Muscle layer of duodenum (tissue), 2 donors: ENCODE data around the gene HOXD12.
A peak's percentile ranks its signal among the peaks of the same experiment; 100 is the strongest.

Experiments
- H3K27ac ChIP-seq: one replicate; pipeline ENCODE4 v1.7.0; 2013; ENCODE audit warnings: mild to moderate bottlenecking, low read length
- H3K27me3 ChIP-seq: one replicate; pipeline ENCODE4 v1.7.0; 2013; ENCODE audit warnings: low read depth, mild to moderate bottlenecking, control low read depth, low read length
- H3K36me3 ChIP-seq, 2 donors: one replicate each; pipeline ENCODE4 v1.7.0; 2013; ENCODE audit warnings: low read length in 2 of 2, control low read depth in 1 of 2, mild to moderate bottlenecking in 1 of 2; ENCODE audit not compliant: insufficient read depth in 2 of 2, control insufficient read depth in 1 of 2
- H3K4me1 ChIP-seq, 2 donors: one replicate each; pipeline ENCODE4 v1.7.0; 2013; ENCODE audit warnings: low read length in 2 of 2, mild to moderate bottlenecking in 2 of 2, control low read depth in 1 of 2, moderate library complexity in 1 of 2; ENCODE audit not compliant: insufficient read depth in 2 of 2, control insufficient read depth in 1 of 2
- H3K4me3 ChIP-seq, 2 donors: one replicate each; pipeline ENCODE4 v1.7.0; 2013; ENCODE audit warnings: low read length in 2 of 2, low read depth in 1 of 2, mild to moderate bottlenecking in 1 of 2
- H3K9me3 ChIP-seq, 2 donors: one replicate each; pipeline ENCODE4 v1.7.0; 2013; ENCODE audit warnings: low read length in 2 of 2, control low read depth in 1 of 2, mild to moderate bottlenecking in 1 of 2; ENCODE audit not compliant: control insufficient read depth in 1 of 2
- donor health status: healthy.

Gene HOXD12

DNA sequence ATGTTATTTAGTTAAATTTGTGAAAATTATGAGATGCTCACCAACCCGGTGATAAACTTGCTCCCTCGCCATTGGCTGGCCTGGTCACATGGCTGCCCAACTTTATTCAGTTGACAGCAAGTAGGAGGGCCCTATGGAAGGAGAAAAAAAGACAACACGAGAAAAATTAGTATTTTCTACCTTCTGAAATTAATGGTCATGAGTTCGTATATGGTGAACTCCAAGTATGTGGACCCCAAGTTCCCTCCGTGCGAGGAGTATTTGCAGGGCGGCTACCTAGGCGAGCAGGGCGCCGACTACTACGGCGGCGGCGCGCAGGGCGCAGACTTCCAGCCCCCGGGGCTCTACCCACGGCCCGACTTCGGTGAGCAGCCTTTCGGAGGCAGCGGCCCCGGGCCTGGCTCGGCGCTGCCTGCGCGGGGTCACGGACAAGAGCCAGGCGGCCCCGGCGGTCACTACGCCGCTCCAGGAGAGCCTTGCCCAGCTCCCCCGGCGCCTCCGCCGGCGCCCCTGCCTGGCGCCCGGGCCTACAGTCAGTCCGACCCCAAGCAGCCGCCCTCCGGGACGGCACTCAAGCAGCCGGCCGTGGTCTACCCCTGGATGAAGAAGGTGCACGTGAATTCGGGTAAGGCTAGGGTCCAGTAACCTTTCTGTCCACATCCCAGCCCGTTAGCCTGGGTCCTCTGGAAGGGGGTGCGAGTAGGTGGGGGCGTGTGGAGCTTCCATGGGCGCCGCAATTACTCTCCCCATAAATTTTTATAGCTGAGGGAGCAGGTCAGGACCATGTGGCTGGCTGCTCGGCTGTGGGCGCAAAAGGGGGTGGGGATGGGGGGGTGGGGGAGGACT, 52.1 kb downstream of the HOXD12 start, which contains the start of gene HOXD4:
HOXD4 (plus strand) TSS at position 109 of the 846 bp plus-strand sequence; CDS start at position 193, 84 bp downstream.
- Histone ChIP-seq H3K27ac (no peak within 1 kb of the TSS), H3K4me3 (peak within 1 kb of the TSS in 1 of 2 donors; percentile 50), H3K36me3 (no peaks in the 10 kb centered on the region), H3K4me1 (peaks cover 0 to 15% of the 10 kb centered on the region in 2 donors), H3K27me3 (peaks cover 67% of the 10 kb centered on the region), H3K9me3 (peaks cover 0 to 4% of the 10 kb centered on the region in 2 donors)
